HEK293 (cell line): ENCODE results near the gene PPP4C.
A peak's percentile ranks its signal among the peaks of the same experiment; 100 is the strongest.

ENCODE experiments used
- GLI2 ChIP-seq: fragments of 450-650 bp; formaldehyde crosslinking; IDR thresholded peaks from 2 replicates; pipeline ENCODE4; 2017; ENCODE audit warnings: missing biosample characterization, missing genetic modification characterization, low read depth, borderline replicate concordance
- HOXA7 ChIP-seq: sonication (generic); formaldehyde crosslinking; IDR thresholded peaks from 2 replicates; pipeline ENCODE4 v1.8.1; 2022; ENCODE audit warnings: missing genetic modification reagents, borderline replicate concordance
- KLF9 ChIP-seq: fragments of 450-650 bp; formaldehyde crosslinking; IDR thresholded peaks from 2 replicates; pipeline ENCODE4 v1.5.1; 2016; ENCODE audit warnings: missing biosample characterization, missing genetic modification characterization, low read depth
- MYNN ChIP-seq: fragments of 450-650 bp; formaldehyde crosslinking; IDR thresholded peaks from 2 replicates; pipeline ENCODE4 v1.5.1; 2016; ENCODE audit warnings: missing biosample characterization, missing genetic modification characterization, borderline replicate concordance
- YY1 ChIP-seq: fragments of 450-650 bp; formaldehyde crosslinking; IDR thresholded peaks from 2 replicates; pipeline ENCODE4 v1.5.1; 2018; ENCODE audit warnings: missing biosample characterization, missing genetic modification characterization
- ZNF133 ChIP-seq: fragments of 450-650 bp; formaldehyde crosslinking; IDR thresholded peaks from 2 replicates; pipeline ENCODE4 v1.5.1; 2016; ENCODE audit warnings: missing biosample characterization, missing genetic modification characterization
- ZSCAN30 ChIP-seq: fragments of 450-650 bp; IDR thresholded peaks from 2 replicates; pipeline ENCODE4 v1.5.1; 2018; ENCODE audit warnings: missing biosample characterization, mild to moderate bottlenecking, missing genetic modification characterization, moderate library complexity
- TF ChIP-seq, protein P1 (sequence below): fragments of 450-650 bp; formaldehyde crosslinking; IDR thresholded peaks from 2 replicates; pipeline ENCODE4 v1.5.1; 2016; ENCODE audit warnings: missing biosample characterization, missing genetic modification characterization
- TF ChIP-seq, protein P2 (sequence below): fragments of 450-650 bp; formaldehyde crosslinking; IDR thresholded peaks from 2 replicates; pipeline ENCODE4 v1.5.1; 2016; ENCODE audit warnings: missing biosample characterization, missing genetic modification characterization
- TF ChIP-seq, protein P3 (sequence below): fragments of 450-650 bp; formaldehyde crosslinking; IDR thresholded peaks from 2 replicates; pipeline ENCODE4 v1.5.1; 2016; ENCODE audit warnings: missing biosample characterization, missing genetic modification characterization
- TF ChIP-seq, protein P4 (sequence below): fragments of 450-650 bp; formaldehyde crosslinking; IDR thresholded peaks from 2 replicates; pipeline ENCODE4 v1.5.1; 2016; ENCODE audit warnings: missing biosample characterization, missing genetic modification characterization
- TF ChIP-seq, protein P5 (sequence below): fragments of 450-650 bp; formaldehyde crosslinking; IDR thresholded peaks from 2 replicates; pipeline ENCODE4 v1.5.1; 2016; ENCODE audit warnings: missing biosample characterization, missing genetic modification characterization, borderline replicate concordance
- TF ChIP-seq, protein P6 (sequence below): fragments of 450-650 bp; formaldehyde crosslinking; conservative IDR thresholded peaks from 2 replicates; pipeline ENCODE4 v1.5.1; 2016; ENCODE audit warnings: low read depth, missing biosample characterization, missing genetic modification characterization

DNA sequence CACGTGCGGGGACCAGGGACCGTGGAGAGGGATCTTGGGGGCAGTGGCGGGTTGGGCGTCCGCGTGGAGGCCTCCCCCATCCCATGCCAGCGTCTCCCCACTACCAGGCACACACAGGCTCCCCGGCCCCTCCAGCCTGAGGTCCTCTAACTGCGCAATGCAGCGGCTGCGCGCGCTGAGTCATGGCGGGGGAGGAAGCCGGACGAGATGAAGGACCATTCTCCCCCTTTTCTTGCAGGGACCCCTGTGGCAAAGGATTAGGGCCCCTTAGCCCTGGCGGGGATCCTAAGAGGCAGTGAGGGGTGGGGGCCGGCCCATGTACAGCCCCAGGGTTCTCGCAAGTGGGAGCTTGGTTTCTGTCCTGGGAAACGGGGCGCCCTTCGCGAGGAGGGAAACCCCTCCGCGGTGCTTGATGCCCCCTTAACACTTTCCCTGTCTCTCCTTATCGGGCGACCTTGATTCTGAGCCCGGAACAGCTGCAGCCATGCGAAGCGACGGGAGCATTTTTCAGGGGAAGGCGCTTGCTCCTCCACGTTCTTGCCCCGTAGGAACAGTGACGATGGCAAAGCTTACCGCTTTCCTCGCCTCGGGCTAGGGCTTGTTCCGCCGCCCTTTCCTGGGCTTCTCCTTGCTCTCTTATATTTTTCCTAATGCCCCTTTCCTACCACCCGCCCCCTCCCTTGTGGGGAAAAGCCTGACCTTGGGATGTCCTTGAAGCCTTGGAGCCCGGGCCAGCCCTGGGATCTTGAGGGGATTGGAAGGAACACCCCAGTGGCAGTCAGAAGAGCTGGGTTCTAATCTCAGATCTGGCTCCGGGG lies 9.6 kb upstream of the PPP4C start:
- TF ChIP-seq, protein P1, sequence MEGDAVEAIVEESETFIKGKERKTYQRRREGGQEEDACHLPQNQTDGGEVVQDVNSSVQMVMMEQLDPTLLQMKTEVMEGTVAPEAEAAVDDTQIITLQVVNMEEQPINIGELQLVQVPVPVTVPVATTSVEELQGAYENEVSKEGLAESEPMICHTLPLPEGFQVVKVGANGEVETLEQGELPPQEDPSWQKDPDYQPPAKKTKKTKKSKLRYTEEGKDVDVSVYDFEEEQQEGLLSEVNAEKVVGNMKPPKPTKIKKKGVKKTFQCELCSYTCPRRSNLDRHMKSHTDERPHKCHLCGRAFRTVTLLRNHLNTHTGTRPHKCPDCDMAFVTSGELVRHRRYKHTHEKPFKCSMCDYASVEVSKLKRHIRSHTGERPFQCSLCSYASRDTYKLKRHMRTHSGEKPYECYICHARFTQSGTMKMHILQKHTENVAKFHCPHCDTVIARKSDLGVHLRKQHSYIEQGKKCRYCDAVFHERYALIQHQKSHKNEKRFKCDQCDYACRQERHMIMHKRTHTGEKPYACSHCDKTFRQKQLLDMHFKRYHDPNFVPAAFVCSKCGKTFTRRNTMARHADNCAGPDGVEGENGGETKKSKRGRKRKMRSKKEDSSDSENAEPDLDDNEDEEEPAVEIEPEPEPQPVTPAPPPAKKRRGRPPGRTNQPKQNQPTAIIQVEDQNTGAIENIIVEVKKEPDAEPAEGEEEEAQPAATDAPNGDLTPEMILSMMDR (tag by site-specific recombination) = peak; percentile 42; the same call in 1 of the 2 replicates
- TF ChIP-seq, protein P2, sequence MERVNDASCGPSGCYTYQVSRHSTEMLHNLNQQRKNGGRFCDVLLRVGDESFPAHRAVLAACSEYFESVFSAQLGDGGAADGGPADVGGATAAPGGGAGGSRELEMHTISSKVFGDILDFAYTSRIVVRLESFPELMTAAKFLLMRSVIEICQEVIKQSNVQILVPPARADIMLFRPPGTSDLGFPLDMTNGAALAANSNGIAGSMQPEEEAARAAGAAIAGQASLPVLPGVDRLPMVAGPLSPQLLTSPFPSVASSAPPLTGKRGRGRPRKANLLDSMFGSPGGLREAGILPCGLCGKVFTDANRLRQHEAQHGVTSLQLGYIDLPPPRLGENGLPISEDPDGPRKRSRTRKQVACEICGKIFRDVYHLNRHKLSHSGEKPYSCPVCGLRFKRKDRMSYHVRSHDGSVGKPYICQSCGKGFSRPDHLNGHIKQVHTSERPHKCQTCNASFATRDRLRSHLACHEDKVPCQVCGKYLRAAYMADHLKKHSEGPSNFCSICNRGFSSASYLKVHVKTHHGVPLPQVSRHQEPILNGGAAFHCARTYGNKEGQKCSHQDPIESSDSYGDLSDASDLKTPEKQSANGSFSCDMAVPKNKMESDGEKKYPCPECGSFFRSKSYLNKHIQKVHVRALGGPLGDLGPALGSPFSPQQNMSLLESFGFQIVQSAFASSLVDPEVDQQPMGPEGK = no peak
- no peak for TF ChIP-seq MYNN (tag by site-specific recombination)
- peak; percentile 65 for TF ChIP-seq YY1 (tag by site-specific recombination)
- TF ChIP-seq KLF9 (tag by site-specific recombination) = no peak
- no peak for TF ChIP-seq ZNF133 (tag by site-specific recombination)
- TF ChIP-seq HOXA7 = no peak
- no peak for TF ChIP-seq GLI2
- TF ChIP-seq ZSCAN30 = no peak
- TF ChIP-seq, protein P3, sequence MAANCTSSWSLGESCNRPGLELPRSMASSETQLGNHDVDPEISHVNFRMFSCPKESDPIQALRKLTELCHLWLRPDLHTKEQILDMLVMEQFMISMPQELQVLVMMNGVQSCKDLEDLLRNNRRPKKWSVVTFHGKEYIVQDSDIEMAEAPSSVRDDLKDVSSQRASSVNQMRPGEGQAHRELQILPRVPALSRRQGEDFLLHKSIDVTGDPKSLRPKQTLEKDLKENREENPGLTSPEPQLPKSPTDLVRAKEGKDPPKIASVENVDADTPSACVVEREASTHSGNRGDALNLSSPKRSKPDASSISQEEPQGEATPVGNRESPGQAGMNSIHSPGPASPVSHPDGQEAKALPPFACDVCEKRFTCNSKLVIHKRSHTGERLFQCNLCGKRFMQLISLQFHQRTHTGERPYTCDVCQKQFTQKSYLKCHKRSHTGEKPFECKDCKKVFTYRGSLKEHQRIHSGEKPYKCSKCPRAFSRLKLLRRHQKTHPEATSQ (tag by site-specific recombination) = peak; percentile 58; the same call in 1 of the 2 replicates
- TF ChIP-seq, protein P4, sequence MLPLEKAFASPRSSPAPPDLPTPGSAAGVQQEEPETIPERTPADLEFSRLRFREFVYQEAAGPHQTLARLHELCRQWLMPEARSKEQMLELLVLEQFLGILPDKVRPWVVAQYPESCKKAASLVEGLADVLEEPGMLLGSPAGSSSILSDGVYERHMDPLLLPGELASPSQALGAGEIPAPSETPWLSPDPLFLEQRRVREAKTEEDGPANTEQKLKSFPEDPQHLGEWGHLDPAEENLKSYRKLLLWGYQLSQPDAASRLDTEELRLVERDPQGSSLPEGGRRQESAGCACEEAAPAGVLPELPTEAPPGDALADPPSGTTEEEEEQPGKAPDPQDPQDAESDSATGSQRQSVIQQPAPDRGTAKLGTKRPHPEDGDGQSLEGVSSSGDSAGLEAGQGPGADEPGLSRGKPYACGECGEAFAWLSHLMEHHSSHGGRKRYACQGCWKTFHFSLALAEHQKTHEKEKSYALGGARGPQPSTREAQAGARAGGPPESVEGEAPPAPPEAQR (tag by site-specific recombination) = no peak
- TF ChIP-seq, protein P5, sequence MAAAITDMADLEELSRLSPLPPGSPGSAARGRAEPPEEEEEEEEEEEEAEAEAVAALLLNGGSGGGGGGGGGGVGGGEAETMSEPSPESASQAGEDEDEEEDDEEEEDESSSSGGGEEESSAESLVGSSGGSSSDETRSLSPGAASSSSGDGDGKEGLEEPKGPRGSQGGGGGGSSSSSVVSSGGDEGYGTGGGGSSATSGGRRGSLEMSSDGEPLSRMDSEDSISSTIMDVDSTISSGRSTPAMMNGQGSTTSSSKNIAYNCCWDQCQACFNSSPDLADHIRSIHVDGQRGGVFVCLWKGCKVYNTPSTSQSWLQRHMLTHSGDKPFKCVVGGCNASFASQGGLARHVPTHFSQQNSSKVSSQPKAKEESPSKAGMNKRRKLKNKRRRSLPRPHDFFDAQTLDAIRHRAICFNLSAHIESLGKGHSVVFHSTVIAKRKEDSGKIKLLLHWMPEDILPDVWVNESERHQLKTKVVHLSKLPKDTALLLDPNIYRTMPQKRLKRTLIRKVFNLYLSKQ = no peak
- TF ChIP-seq, protein P6, sequence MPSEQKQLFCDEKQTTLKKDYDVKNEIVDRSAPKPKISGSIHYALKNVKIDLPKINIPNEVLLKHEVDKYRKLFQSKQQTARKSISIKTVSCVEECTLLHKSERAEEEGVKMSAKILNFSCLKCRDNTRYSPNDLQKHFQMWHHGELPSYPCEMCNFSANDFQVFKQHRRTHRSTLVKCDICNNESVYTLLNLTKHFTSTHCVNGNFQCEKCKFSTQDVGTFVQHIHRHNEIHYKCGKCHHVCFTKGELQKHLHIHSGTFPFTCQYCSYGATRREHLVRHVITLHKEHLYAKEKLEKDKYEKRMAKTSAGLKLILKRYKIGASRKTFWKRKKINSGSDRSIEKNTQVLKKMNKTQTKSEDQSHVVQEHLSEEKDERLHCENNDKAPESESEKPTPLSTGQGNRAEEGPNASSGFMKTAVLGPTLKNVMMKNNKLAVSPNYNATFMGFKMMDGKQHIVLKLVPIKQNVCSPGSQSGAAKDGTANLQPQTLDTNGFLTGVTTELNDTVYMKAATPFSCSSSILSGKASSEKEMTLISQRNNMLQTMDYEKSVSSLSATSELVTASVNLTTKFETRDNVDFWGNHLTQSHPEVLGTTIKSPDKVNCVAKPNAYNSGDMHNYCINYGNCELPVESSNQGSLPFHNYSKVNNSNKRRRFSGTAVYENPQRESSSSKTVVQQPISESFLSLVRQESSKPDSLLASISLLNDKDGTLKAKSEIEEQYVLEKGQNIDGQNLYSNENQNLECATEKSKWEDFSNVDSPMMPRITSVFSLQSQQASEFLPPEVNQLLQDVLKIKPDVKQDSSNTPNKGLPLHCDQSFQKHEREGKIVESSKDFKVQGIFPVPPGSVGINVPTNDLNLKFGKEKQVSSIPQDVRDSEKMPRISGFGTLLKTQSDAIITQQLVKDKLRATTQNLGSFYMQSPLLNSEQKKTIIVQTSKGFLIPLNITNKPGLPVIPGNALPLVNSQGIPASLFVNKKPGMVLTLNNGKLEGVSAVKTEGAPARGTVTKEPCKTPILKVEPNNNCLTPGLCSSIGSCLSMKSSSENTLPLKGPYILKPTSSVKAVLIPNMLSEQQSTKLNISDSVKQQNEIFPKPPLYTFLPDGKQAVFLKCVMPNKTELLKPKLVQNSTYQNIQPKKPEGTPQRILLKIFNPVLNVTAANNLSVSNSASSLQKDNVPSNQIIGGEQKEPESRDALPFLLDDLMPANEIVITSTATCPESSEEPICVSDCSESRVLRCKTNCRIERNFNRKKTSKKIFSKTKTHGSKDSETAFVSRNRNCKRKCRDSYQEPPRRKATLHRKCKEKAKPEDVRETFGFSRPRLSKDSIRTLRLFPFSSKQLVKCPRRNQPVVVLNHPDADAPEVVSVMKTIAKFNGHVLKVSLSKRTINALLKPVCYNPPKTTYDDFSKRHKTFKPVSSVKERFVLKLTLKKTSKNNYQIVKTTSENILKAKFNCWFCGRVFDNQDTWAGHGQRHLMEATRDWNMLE = no peak
